Effector memory CD8-positive, alpha-beta T cell (primary cell): Measurements from ENCODE around the gene TBX3.
"Not testable (repeated sequence)": the region's sequence is repeated elsewhere in the genome, so short reads cannot be mapped to it uniquely, and the experiment has no call there.

Experiments
- ATAC-seq: fragments of 150-1000 bp; cut with Tn5 transposase; replicated peaks from 2 replicates; pipeline ENCODE4 v1.10.0; 2021; ENCODE audit warnings: mild to moderate bottlenecking, moderate library complexity
- DNase-seq, 3 experiments: peaks; one replicate each; pipeline ENCODE4 v3.0.0; 2021
- H3K27ac Mint-ChIP-seq, 2 donors: one replicate each; pipeline ENCODE4 v1.8.0; 2022; ENCODE audit warnings: mild to moderate bottlenecking in 2 of 2, mixed read lengths in 2 of 2, moderate library complexity in 2 of 2
- H3K27me3 Mint-ChIP-seq, 2 donors: one replicate each; pipeline ENCODE4 v1.8.0; 2022; ENCODE audit warnings: mixed read lengths in 2 of 2
- H3K36me3 Mint-ChIP-seq: one replicate; pipeline ENCODE4 v1.8.0; 2022; ENCODE audit warnings: mild to moderate bottlenecking, moderate library complexity, mixed read lengths; ENCODE audit not compliant: insufficient read depth
- H3K4me1 Mint-ChIP-seq, 2 donors: one replicate each; pipeline ENCODE4 v1.8.0; 2022; ENCODE audit warnings: low read depth in 2 of 2, mixed read lengths in 2 of 2
- H3K4me3 Mint-ChIP-seq, 2 donors: one replicate each; pipeline ENCODE4 v1.8.0; 2022; ENCODE audit warnings: mild to moderate bottlenecking in 2 of 2, mixed read lengths in 2 of 2, moderate library complexity in 2 of 2
- H3K9me3 Mint-ChIP-seq, 2 donors: one replicate each; pipeline ENCODE4 v1.8.0; 2022; ENCODE audit warnings: mixed read lengths in 2 of 2
- total RNA-seq, 9 experiments: gene quantifications; one replicate each; lab custom pipeline; 2026; lab: John Stamatoyannopoulos, UW

Gene TBX3
- 0 to 1.4 (median 0) reads per million in 9 experiments for total RNA-seq

DNA sequence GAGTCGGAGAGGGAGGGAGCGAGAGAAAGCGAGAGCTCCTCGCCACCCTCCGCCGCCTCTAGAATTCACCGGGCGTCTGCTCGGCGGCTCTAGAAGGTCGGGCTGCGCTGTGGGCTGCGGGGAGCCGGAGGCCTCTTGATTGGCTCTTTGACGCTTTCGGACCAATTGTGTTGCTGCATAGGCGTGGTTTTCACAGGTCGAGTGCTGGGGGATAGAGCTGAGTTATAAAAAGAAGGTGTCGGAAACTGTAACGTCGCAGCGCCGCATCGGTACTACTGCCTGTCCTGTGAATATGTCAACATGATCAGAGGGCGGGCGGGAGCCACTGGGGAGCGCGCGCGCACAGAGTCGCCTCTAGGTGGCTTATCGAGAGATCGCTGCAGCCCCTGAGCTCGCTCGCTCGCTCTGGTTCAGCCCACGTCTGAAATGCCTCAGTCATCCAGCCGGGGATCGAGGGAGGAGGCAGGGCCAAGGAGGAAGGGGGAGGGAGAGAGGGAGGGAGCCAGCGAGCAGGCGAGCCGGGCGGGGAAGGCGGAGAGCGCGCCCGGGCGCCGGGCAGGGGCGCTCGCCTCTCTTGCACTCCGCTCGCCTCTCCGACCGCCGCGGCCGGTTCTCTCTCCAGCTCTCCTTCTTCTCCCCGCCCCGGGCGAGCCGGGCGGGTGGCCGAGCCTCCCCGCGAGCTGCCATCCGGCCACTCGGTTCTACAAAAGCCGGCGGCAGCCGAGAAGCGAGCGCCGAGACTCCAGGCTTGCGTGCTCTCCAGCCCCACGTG is at the start of gene TBX3:
TSS of gene TBX3 (minus strand) at position 78 of the 772 bp plus-strand sequence. CDS start 975 bp downstream, outside the sequence.
- no peak for DNase-seq
- Mint-ChIP-seq H3K27ac (peak within 1 kb of the TSS in 1 of 2 donors; percentile 32), H3K4me1 (peaks cover 9 to 19% of the 10 kb centered on the region in 2 donors), H3K36me3 (no peaks in the 10 kb centered on the region), H3K4me3 (peak within 1 kb of the TSS; percentile 76 to 80), H3K9me3 (no peaks in the 10 kb centered on the region), H3K27me3 (peaks cover 87 to 99% of the 10 kb centered on the region in 2 donors)
- ATAC-seq = peak; percentile 36

DNA sequence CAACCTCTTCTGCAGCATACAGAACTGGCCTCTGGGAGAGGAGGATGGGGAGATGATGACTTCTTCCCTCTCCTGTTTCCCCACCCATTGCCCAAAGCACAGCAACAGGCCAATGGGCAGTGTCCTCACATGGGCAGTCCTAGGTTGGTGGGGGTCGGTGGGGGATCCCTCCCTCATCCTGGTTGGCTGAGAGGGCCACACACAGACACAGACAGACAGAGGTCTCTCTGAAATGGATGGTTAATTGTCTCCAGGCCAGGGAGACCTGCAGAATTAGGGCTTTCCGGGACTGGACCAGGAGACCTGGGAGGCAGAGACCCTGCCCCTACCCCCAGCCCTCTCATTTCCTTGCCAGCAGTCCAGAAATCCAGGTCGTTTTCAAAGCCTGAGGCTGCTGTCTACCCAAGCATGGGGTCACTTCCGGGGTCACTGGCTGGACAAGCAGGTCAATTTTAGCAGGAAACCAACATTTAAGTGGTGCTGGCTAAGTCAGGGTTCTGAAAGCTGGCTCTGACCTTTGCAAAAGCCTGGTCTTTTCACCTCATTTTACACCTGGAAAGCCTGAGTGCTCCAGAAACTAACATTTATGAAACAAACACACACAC is 48.6 kb upstream of the TBX3 start:
- H3K27me3 Mint-ChIP-seq = peaks cover 14 to 35% of the 10 kb centered on the region in 2 donors
- peaks cover 0 to 2% of the 10 kb centered on the region in 2 donors for H3K9me3 Mint-ChIP-seq
- no peak overlapping the region for H3K4me3 Mint-ChIP-seq
- H3K4me1 Mint-ChIP-seq = no peaks in the 10 kb centered on the region
- DNase-seq = no peak
- ATAC-seq = no peak
- H3K27ac Mint-ChIP-seq = no peak overlapping the region
- no peaks in the 10 kb centered on the region for H3K36me3 Mint-ChIP-seq

- Mint-ChIP-seq H3K4me1 (no peaks in the 10 kb centered on the region), H3K27me3 (peaks cover 1 to 19% of the 10 kb centered on the region in 2 donors), H3K4me3 (no peak overlapping the region), H3K27ac (no peak overlapping the region), H3K9me3 (no peaks in the 10 kb centered on the region), H3K36me3 (no peaks in the 10 kb centered on the region)
- ATAC-seq (no peak), DNase-seq (no peak)
These were observed 45.8 kb upstream of the TBX3 start for GRCh38 chr12:114729731-114730130.

DNA sequence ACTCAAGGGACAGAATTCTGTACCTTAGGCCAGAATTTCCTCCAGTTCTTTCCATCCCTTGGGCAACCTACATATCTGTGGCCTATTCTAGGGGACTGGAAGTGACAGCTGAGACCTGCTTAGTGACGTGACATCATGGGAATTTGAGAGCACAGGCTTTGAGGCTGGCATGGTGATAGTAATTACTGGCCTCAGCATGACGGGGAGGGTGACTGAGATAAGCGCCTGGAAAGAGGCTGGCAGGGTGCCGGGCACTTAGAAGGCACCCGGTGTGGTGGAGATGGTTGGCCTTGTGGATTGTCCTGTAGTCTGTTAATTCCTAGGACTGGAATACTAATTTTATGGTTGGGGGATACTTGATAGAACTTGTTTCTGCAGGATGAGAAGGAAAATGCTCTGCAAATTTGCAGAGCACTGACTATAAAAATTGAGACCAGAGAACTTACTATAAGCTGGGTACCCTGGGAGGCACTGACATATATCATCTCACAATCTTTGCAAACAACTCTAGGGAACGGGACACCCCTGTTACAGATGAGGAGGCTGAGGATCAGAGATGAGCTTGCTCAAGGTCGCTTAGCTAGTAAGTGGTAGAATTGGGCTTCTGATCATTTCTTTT is 42.2 kb upstream of the TBX3 start:
- peaks cover 0 to 1% of the 10 kb centered on the region in 2 donors for H3K9me3 Mint-ChIP-seq
- ATAC-seq (no peak), DNase-seq (no peak)
- H3K27me3 Mint-ChIP-seq = peaks cover 0 to 8% of the 10 kb centered on the region in 2 donors
- H3K4me1 Mint-ChIP-seq = no peaks in the 10 kb centered on the region
- H3K36me3 Mint-ChIP-seq = no peaks in the 10 kb centered on the region
- no peak overlapping the region for H3K27ac Mint-ChIP-seq
- no peak overlapping the region for H3K4me3 Mint-ChIP-seq

DNA sequence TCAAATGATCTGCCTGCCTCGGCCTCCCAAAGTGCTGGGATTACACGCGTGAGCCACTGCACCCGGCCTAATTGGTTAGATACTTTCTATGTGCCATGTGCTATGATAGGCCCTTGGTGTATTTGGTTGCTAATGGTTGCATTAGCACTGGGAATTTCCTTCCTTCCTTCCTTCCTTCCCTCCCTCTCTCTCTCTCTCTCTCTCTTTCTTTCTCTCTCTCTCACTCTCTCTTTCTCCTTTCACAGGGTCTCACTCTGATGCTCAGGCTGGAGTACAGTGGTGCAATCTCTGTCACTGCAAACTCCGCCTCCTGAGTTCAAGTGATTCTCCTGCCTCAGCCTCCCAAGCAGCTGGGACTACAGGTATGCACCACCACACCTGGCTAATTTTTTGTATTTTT is 38.2 kb upstream of the TBX3 start:
- H3K27ac Mint-ChIP-seq, H3K9me3 Mint-ChIP-seq, ATAC-seq, H3K4me1 Mint-ChIP-seq, DNase-seq, H3K36me3 Mint-ChIP-seq, H3K27me3 Mint-ChIP-seq, H3K4me3 Mint-ChIP-seq: not testable (repeated sequence)

DNA sequence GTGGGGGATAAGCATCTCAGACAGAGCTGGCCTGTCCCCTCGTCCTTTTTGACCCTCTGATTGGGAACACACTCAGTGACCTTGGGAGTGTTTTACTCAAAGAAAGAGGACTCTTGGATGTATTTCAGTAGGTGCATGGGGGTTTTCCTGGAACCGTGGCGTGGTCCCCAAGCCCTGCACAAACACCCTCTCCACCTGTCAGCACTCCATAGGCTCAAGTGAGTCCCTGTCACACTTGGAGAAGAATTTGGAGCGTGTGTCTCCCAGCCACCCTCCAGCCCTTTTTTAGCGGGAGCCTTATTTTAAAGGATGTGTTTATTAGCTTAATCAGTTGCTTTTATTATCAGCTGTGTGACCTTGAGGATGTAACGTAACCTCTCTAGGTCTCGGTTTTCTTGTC is 37.3 kb upstream of the TBX3 start:
- ATAC-seq = no peak

DNA sequence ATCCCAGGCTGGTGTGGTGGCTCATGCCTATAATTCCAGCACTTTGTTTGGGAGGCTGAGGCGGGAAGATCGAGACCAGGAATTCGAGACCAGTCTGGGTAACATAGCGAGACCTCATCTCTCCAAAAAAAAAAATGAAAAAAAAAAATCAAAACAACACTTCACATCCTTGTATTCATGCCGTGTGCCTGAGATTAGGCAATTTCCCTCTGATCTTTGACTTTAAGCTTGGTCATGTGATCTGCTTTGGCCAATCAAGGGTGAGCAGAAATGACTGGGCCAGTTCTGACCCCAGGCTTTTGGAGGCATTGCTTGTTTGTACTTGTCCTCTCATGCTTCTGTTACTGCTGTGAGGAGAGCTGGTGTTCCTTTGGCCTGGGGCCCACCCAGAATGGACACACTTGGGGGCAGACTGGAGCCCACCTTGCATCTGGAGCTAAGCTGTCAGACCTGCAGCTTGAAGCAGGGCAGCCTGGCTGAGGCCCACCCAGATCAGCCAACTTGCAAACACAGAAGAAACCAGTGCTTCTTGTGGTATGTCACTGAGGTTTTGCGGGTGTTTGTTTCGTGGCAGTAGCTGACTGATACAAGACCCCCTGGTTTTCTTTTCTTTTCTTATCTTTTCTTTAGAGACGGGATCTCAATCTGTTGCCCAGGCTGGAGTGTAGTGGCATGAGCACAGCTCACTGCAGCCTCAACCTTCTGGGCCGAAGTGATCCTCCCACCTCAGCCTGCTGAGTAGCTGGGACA is 29.7 kb upstream of the TBX3 start:
- H3K27ac Mint-ChIP-seq = no peak overlapping the region
- H3K4me1 Mint-ChIP-seq = no peaks in the 10 kb centered on the region
- H3K9me3 Mint-ChIP-seq = peaks cover 8 to 10% of the 10 kb centered on the region in 2 donors
- H3K36me3 Mint-ChIP-seq = no peaks in the 10 kb centered on the region
- DNase-seq = no peak
- ATAC-seq = no peak
- H3K4me3 Mint-ChIP-seq = no peak overlapping the region
- no peaks in the 10 kb centered on the region for H3K27me3 Mint-ChIP-seq

More for the DNA sequence above, 37.3 kb upstream of the TBX3 start:
- H3K27me3 Mint-ChIP-seq = peaks cover 0 to 6% of the 10 kb centered on the region in 2 donors
- no peak overlapping the region for H3K27ac Mint-ChIP-seq
- H3K36me3 Mint-ChIP-seq = no peaks in the 10 kb centered on the region
- no peak overlapping the region for H3K4me3 Mint-ChIP-seq
- H3K4me1 Mint-ChIP-seq = no peaks in the 10 kb centered on the region
- H3K9me3 Mint-ChIP-seq = peaks cover 3 to 5% of the 10 kb centered on the region in 2 donors
- no peak for DNase-seq

DNA sequence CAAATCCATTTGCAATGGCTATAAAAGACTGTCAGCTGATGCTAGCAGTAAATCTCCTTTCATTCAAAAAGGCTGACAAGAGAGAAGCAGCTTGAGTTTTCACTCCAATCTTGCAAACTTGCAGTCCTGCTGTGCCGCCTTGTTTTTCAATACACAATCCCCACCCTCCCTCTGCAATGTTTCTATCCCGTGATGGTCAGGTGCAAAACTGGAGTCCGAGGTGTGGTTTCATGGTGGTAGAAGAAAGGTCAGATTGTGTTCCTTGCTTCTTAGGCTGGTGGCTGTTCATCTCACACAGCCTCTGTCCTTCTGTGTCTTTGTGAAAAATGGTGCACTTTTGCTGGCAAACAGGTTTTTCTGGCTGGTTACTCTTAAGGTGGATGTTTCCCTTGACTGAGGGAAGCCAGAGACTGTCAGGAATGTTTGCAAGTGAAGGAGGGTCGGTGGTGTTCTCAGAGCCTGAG is 27.7 kb upstream of the TBX3 start:
- no peak overlapping the region for H3K4me3 Mint-ChIP-seq
- ATAC-seq (no peak), DNase-seq (no peak)
- H3K9me3 Mint-ChIP-seq = peaks cover 8 to 11% of the 10 kb centered on the region in 2 donors
- no peaks in the 10 kb centered on the region for H3K4me1 Mint-ChIP-seq
- no peak overlapping the region for H3K27ac Mint-ChIP-seq
- H3K36me3 Mint-ChIP-seq = no peaks in the 10 kb centered on the region
- no peaks in the 10 kb centered on the region for H3K27me3 Mint-ChIP-seq

DNA sequence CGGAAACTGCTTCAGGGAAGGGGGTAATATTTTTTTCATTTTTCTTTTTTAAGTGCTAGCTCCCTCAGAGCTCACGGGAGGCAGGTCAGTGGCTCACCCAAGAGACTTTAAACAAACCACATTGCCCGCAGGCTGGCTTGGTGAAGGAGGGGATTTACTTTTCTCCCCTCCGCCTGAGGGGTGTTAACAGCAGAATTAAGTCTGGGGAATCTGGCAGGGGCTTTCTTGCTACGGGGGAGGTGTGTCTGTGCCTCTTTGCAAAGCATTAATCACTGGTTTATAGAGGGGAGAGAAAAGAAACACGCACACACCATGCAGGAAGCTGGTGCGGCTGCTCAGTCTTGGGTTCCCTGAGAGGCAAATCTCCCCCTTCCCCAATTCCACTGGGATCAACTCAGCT is 26.2 kb upstream of the TBX3 start:
- H3K4me3 Mint-ChIP-seq = no peak overlapping the region
- no peak for ATAC-seq
- H3K27me3 Mint-ChIP-seq = no peaks in the 10 kb centered on the region
- no peaks in the 10 kb centered on the region for H3K4me1 Mint-ChIP-seq
- no peak overlapping the region for H3K27ac Mint-ChIP-seq
- H3K36me3 Mint-ChIP-seq = no peaks in the 10 kb centered on the region
- H3K9me3 Mint-ChIP-seq = peaks cover 0 to 8% of the 10 kb centered on the region in 2 donors
- no peak for DNase-seq

GRCh38 chr12:114709112-114709511 is 25.1 kb upstream of the TBX3 start:
- Mint-ChIP-seq H3K4me1 (no peaks in the 10 kb centered on the region), H3K27ac (no peak overlapping the region), H3K36me3 (no peaks in the 10 kb centered on the region), H3K9me3 (peaks cover 0 to 6% of the 10 kb centered on the region in 2 donors), H3K4me3 (no peak overlapping the region), H3K27me3 (peaks cover 0 to 3% of the 10 kb centered on the region in 2 donors)
- no peak for ATAC-seq
- no peak for DNase-seq

DNA sequence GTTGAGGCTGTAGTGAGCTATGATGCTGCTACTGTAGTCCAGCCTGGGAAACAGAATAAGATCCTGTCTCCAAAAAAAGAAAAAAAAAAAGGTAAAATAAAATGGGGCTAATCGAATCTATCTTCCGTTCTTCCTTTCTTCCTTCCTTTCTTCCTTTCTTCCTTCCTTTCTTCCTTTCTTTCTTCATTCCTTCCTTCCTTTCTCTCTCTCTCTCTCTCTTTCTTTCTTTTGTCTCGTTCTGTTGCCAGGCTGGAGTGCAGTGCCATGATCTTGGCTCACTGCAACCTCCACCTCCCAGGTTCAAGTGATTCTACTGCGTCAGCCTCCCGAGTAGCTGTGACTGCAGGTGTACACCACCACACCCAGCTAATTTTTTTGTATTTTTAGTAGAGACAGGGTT is 24.6 kb upstream of the TBX3 start:
- not testable (repeated sequence) for H3K27me3 Mint-ChIP-seq, H3K27ac Mint-ChIP-seq, H3K4me1 Mint-ChIP-seq, DNase-seq, H3K4me3 Mint-ChIP-seq, H3K36me3 Mint-ChIP-seq, H3K9me3 Mint-ChIP-seq, ATAC-seq

DNA sequence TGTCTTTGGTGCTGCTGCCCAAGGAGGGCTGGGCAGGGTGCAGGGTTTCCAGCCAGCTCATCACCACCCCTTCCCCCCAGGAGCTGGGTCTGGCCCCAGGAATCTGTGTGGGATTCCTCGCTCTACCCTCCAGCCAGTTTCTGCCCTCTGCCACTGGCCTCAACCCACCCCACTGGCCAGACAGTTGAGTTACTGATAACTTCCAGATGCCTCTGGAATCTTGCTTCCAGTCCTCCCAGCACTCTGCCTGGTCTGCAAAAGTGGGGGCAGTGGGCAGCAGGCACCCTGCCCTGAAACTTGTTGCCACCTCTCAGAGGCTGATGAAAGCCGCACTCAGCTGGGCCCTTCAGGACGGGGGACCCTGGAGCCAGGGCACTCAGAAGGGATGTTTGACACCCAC is 20.1 kb upstream of the TBX3 start:
- Mint-ChIP-seq H3K4me3 (no peak overlapping the region), H3K36me3 (no peaks in the 10 kb centered on the region), H3K9me3 (peaks cover 0 to 2% of the 10 kb centered on the region in 2 donors), H3K4me1 (no peaks in the 10 kb centered on the region), H3K27me3 (peaks cover 38 to 53% of the 10 kb centered on the region in 2 donors), H3K27ac (no peak overlapping the region)
- DNase-seq (no peak), ATAC-seq (no peak)

- Mint-ChIP-seq H3K36me3 (no peaks in the 10 kb centered on the region), H3K9me3 (no peaks in the 10 kb centered on the region), H3K4me1 (no peaks in the 10 kb centered on the region), H3K27me3 (peaks cover 48 to 63% of the 10 kb centered on the region in 2 donors), H3K27ac (no peak overlapping the region), H3K4me3 (no peak overlapping the region)
- no peak for ATAC-seq
- DNase-seq = no peak
These were observed 19.1 kb upstream of the TBX3 start for GRCh38 chr12:114703060-114703493.
